ENCODE measurements around the gene COL6A1.

DNA sequence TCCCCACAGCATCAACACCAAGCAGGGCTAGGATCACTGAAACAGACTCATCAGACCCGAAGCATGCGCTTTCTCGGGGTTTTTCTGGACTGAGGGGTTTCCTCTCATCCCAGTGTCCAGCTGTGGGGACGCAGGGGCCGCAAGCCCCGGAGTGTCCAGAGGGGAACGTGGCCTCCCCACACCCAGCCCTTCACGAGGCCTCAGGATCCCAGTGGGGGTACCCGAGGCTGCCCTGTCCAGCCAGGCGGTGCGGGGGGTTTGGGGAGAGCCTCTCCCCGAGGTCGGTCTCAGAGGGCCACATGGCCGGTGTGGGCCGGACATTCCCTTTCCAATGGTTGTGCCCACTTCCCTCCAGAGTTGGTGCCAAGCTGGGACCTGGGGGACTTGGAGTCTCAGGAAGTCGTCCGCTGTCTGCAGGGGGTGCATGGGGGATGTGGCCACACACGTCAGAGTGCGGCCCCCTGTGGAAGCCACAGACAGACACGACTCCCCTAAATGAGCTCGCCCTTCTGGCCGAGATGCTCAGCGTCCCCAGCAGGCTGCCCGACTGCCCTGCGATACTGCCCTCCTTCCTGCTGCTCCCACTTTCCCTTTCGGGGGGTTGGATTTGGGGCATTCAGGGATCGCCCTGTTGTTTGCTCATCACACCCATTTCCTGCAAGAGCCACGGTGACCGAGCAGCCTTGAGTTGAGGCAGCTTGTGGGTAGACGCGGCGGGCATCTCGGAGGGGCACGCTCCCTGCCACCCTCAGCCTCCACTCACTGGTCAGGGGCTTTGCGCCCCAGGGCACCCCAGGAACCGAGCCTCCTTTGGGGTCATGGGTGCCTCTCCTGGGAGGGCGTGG lies 4.1 kb downstream of the COL6A1 start:
- TF ChIP-seq, protein P1, sequence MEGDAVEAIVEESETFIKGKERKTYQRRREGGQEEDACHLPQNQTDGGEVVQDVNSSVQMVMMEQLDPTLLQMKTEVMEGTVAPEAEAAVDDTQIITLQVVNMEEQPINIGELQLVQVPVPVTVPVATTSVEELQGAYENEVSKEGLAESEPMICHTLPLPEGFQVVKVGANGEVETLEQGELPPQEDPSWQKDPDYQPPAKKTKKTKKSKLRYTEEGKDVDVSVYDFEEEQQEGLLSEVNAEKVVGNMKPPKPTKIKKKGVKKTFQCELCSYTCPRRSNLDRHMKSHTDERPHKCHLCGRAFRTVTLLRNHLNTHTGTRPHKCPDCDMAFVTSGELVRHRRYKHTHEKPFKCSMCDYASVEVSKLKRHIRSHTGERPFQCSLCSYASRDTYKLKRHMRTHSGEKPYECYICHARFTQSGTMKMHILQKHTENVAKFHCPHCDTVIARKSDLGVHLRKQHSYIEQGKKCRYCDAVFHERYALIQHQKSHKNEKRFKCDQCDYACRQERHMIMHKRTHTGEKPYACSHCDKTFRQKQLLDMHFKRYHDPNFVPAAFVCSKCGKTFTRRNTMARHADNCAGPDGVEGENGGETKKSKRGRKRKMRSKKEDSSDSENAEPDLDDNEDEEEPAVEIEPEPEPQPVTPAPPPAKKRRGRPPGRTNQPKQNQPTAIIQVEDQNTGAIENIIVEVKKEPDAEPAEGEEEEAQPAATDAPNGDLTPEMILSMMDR (IDR thresholded peaks at IDR 0.05; ENCODE audit: low read depth, low read length, poor library complexity, severe bottlenecking) = no peak
- TF ChIP-seq EZH2phosphoT487 (IDR thresholded peaks at IDR 0.05; ENCODE audit: borderline replicate concordance, low read length) = no peak

Data from DOHH2 (cell line).